Mucosa of stomach (tissue), 1 donor: ENCODE measurements around the gene CNDP2.

Experiments used
- H3K27me3 ChIP-seq: one replicate; pipeline ENCODE4 v1.7.0; 2013; ENCODE audit warnings: mild to moderate bottlenecking, low read length; ENCODE audit not compliant: control insufficient read depth, insufficient read depth
- H3K36me3 ChIP-seq: one replicate; pipeline ENCODE4 v1.7.0; 2013; ENCODE audit warnings: low read length; ENCODE audit not compliant: control insufficient read depth, insufficient read depth
- H3K4me1 ChIP-seq: one replicate; pipeline ENCODE4 v1.7.0; 2013; ENCODE audit warnings: mild to moderate bottlenecking, low read length; ENCODE audit not compliant: control insufficient read depth, insufficient read depth
- H3K4me3 ChIP-seq: one replicate; pipeline ENCODE4 v1.7.0; 2013; ENCODE audit warnings: low read length
- H3K9ac ChIP-seq: one replicate; pipeline ENCODE4 v1.7.0; 2013; ENCODE audit warnings: mild to moderate bottlenecking, low read length, moderate library complexity
- H3K9me3 ChIP-seq: one replicate; pipeline ENCODE4 v1.7.0; 2013; ENCODE audit warnings: mild to moderate bottlenecking, low read length, moderate library complexity; ENCODE audit not compliant: control insufficient read depth
- donor health status: Pancreatic carcinoma.

The CNDP2 gene

GRCh38 chr18:74478316-74478715 lies 17.8 kb upstream of the CNDP2 start:
- no peaks in the 10 kb centered on the region for H3K9me3 ChIP-seq
- H3K4me3 ChIP-seq, result no peak overlapping the region
- H3K27me3 ChIP-seq, result no peaks in the 10 kb centered on the region
- H3K9ac ChIP-seq, result no peak overlapping the region
- peaks cover 31% of the 10 kb centered on the region for H3K4me1 ChIP-seq
- no peaks in the 10 kb centered on the region for H3K36me3 ChIP-seq

GRCh38 chr18:74478880-74479279 lies 17.3 kb upstream of the CNDP2 start:
- Histone ChIP-seq H3K27me3 (no peaks in the 10 kb centered on the region), H3K4me1 (peaks cover 31% of the 10 kb centered on the region), H3K9ac (no peak overlapping the region), H3K4me3 (no peak overlapping the region), H3K36me3 (no peaks in the 10 kb centered on the region), H3K9me3 (no peaks in the 10 kb centered on the region)

- Histone ChIP-seq H3K4me1 (peaks cover 26% of the 10 kb centered on the region), H3K36me3 (no peaks in the 10 kb centered on the region), H3K4me3 (peak overlapping the region; percentile 11), H3K27me3 (no peaks in the 10 kb centered on the region), H3K9ac (peak overlapping the region; percentile 5), H3K9me3 (no peaks in the 10 kb centered on the region)
Measured at GRCh38 chr18:74479486-74480148, 16.5 kb upstream of the CNDP2 start.

- H3K27me3 ChIP-seq, result no peaks in the 10 kb centered on the region
- peak overlapping the region; percentile 20 for H3K4me3 ChIP-seq
- H3K9ac ChIP-seq, result peak overlapping the region; percentile 26
- H3K36me3 ChIP-seq, result no peaks in the 10 kb centered on the region
- H3K4me1 ChIP-seq, result peaks cover 26% of the 10 kb centered on the region
- no peaks in the 10 kb centered on the region for H3K9me3 ChIP-seq
Measured at GRCh38 chr18:74480149-74480651, 16.0 kb upstream of the CNDP2 start.

GRCh38 chr18:74482697-74483096 lies 13.5 kb upstream of the CNDP2 start:
- Histone ChIP-seq H3K27me3 (no peaks in the 10 kb centered on the region), H3K36me3 (no peaks in the 10 kb centered on the region), H3K4me1 (peaks cover 26% of the 10 kb centered on the region), H3K9me3 (no peaks in the 10 kb centered on the region), H3K9ac (no peak overlapping the region), H3K4me3 (no peak overlapping the region)

GRCh38 chr18:74486119-74486849 lies 9.9 kb upstream of the CNDP2 start:
- H3K9me3 ChIP-seq, result no peaks in the 10 kb centered on the region
- H3K9ac ChIP-seq, result no peak overlapping the region
- no peaks in the 10 kb centered on the region for H3K27me3 ChIP-seq

GRCh38 chr18:74488354-74488753 lies 7.8 kb upstream of the CNDP2 start:
- no peaks in the 10 kb centered on the region for H3K36me3 ChIP-seq
- H3K9ac ChIP-seq, result no peak overlapping the region
- no peaks in the 10 kb centered on the region for H3K9me3 ChIP-seq
- no peaks in the 10 kb centered on the region for H3K4me1 ChIP-seq
- no peaks in the 10 kb centered on the region for H3K27me3 ChIP-seq
- no peak overlapping the region for H3K4me3 ChIP-seq

More at GRCh38 chr18:74486119-74486849, 9.9 kb upstream of the CNDP2 start:
- Histone ChIP-seq H3K4me1 (no peaks in the 10 kb centered on the region), H3K4me3 (no peak overlapping the region), H3K36me3 (no peaks in the 10 kb centered on the region)

- Histone ChIP-seq H3K36me3 (no peaks in the 10 kb centered on the region), H3K9ac (no peak overlapping the region), H3K27me3 (no peaks in the 10 kb centered on the region), H3K9me3 (no peaks in the 10 kb centered on the region), H3K4me3 (no peak overlapping the region), H3K4me1 (no peaks in the 10 kb centered on the region)
Measured at GRCh38 chr18:74488864-74489263, 7.3 kb upstream of the CNDP2 start.

GRCh38 chr18:74489676-74490075 lies 6.5 kb upstream of the CNDP2 start:
- no peak overlapping the region for H3K9ac ChIP-seq
- no peaks in the 10 kb centered on the region for H3K27me3 ChIP-seq
- H3K4me3 ChIP-seq, result no peak overlapping the region
- H3K36me3 ChIP-seq, result no peaks in the 10 kb centered on the region
- H3K9me3 ChIP-seq, result no peaks in the 10 kb centered on the region
- H3K4me1 ChIP-seq, result no peaks in the 10 kb centered on the region

- H3K9me3 ChIP-seq, result no peaks in the 10 kb centered on the region
- no peak overlapping the region for H3K9ac ChIP-seq
- H3K27me3 ChIP-seq, result no peaks in the 10 kb centered on the region
- H3K4me3 ChIP-seq, result no peak overlapping the region
- H3K36me3 ChIP-seq, result no peaks in the 10 kb centered on the region
- peaks cover 4% of the 10 kb centered on the region for H3K4me1 ChIP-seq
Measured at GRCh38 chr18:74492259-74492658, 3.9 kb upstream of the CNDP2 start.

- H3K36me3 ChIP-seq, result no peaks in the 10 kb centered on the region
- no peak overlapping the region for H3K4me3 ChIP-seq
- H3K27me3 ChIP-seq, result no peaks in the 10 kb centered on the region
- peaks cover 18% of the 10 kb centered on the region for H3K4me1 ChIP-seq
- no peak overlapping the region for H3K9ac ChIP-seq
- no peaks in the 10 kb centered on the region for H3K9me3 ChIP-seq
Measured at GRCh38 chr18:74493689-74494088, 2.5 kb upstream of the CNDP2 start.

- H3K4me3 ChIP-seq, result no peak overlapping the region
Measured at GRCh38 chr18:74494514-74494913, 1.6 kb upstream of the CNDP2 start.

More at GRCh38 chr18:74494514-74494913, 1.6 kb upstream of the CNDP2 start:
- peaks cover 25% of the 10 kb centered on the region for H3K4me1 ChIP-seq
- H3K9me3 ChIP-seq, result no peaks in the 10 kb centered on the region
- H3K9ac ChIP-seq, result no peak overlapping the region
- no peaks in the 10 kb centered on the region for H3K27me3 ChIP-seq
- H3K36me3 ChIP-seq, result no peaks in the 10 kb centered on the region
